Activated CD4-positive, alpha-beta T cell treated with anti-CD3 and anti-CD28 coated beads, Interleukin-2, amount 50 U/mL, for 1 hour (primary cell): ENCODE measurements around the gene PPP1R1B.

Experiments used
- DNase-seq: peaks from one replicate; pipeline ENCODE4 v3.0.0-alpha.2; 2020

The PPP1R1B gene

GRCh38 chr17:39635614-39636176 lies 8.9 kb downstream of the PPP1R1B start:
- no peak for DNase-seq

GRCh38 chr17:39636587-39636926 lies 9.8 kb downstream of the PPP1R1B start:
- no peak for DNase-seq

- DNase-seq, result peak; percentile 89
These were observed 10.4 kb downstream of the PPP1R1B start, which contains the start of gene STARD3 for GRCh38 chr17:39636927-39637736. STARD3 (plus strand) TSS chr17:39637144; CDS start chr17:39653532, 16,388 bp downstream.

GRCh38 chr17:39638317-39638716 lies 11.6 kb downstream of the PPP1R1B start:
- no peak for DNase-seq

- DNase-seq, result no peak
These were observed 12.3 kb downstream of the PPP1R1B start for GRCh38 chr17:39639043-39639442.

GRCh38 chr17:39639566-39640458 lies 13.1 kb downstream of the PPP1R1B start:
- no peak for DNase-seq

- no peak for DNase-seq
These were observed 13.9 kb downstream of the PPP1R1B start for GRCh38 chr17:39640591-39641031.

GRCh38 chr17:39641097-39641496 lies 14.3 kb downstream of the PPP1R1B start:
- DNase-seq, result no peak

GRCh38 chr17:39641883-39642282 lies 15.1 kb downstream of the PPP1R1B start:
- no peak for DNase-seq

- DNase-seq, result no peak
These were observed 15.7 kb downstream of the PPP1R1B start for GRCh38 chr17:39642291-39643074.

GRCh38 chr17:39643271-39643670 lies 16.5 kb downstream of the PPP1R1B start:
- no peak for DNase-seq

- no peak for DNase-seq
These were observed 20.5 kb downstream of the PPP1R1B start for GRCh38 chr17:39647256-39647655.

GRCh38 chr17:39648616-39649366 lies 22.0 kb downstream of the PPP1R1B start:
- no peak for DNase-seq

- DNase-seq, result no peak
These were observed 23.4 kb downstream of the PPP1R1B start for GRCh38 chr17:39650121-39650579.

GRCh38 chr17:39651923-39652586 lies 25.3 kb downstream of the PPP1R1B start:
- no peak for DNase-seq

- no peak for DNase-seq
These were observed 26.0 kb downstream of the PPP1R1B start for GRCh38 chr17:39652587-39653315.

- DNase-seq, result no peak
These were observed 26.5 kb downstream of the PPP1R1B start for GRCh38 chr17:39653316-39653661.

- DNase-seq, result peak; percentile 82
These were observed 27.0 kb downstream of the PPP1R1B start for GRCh38 chr17:39653662-39654331.

- DNase-seq, result no peak
These were observed 28.4 kb downstream of the PPP1R1B start for GRCh38 chr17:39655105-39655504.

- DNase-seq, result no peak
These were observed 31.6 kb downstream of the PPP1R1B start for GRCh38 chr17:39658346-39658745.
